ENCODE data around the gene UTS2B. TPM values are rescaled to one million over a fixed set of nuclear protein-coding genes. Genes with fewer than 3 reads are reported as not detected.

The UTS2B gene
- total RNA-seq, 1 experiment from 2014 or later: 0.16 TPM

DNA sequence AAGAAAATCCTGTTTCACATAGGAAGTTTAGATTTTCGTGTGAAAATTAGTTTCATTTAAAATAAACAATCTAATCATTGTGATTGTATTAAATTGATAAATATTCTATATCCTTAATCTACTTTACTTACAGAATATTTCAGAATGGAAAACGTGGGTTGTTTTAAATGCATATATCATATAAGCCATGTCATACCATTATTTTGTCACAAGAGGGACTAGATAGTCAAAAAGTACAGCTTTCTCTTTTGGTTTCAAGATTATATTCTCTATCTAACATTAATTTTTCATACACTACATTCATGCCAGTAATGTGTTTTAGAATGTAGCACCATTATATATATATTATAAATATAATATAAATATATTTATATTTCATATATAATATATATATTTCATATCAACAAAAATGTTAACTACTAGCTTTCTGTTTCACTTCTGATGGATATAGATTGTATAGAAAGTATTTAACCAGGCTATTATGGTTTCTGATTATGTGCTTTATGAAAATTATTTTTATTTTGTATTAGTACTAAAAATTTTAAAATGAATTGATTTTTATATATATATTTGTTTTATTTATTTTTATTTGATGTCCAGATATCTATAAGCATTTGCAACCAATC is 86.0 kb downstream of the UTS2B start:
- no peak for DNase-seq (ENCODE audit: low read depth)

- no peak for DNase-seq (ENCODE audit: low read depth)
Observed at GRCh38 chr3:191240486-191240885, 89.8 kb downstream of the UTS2B start.

DNA sequence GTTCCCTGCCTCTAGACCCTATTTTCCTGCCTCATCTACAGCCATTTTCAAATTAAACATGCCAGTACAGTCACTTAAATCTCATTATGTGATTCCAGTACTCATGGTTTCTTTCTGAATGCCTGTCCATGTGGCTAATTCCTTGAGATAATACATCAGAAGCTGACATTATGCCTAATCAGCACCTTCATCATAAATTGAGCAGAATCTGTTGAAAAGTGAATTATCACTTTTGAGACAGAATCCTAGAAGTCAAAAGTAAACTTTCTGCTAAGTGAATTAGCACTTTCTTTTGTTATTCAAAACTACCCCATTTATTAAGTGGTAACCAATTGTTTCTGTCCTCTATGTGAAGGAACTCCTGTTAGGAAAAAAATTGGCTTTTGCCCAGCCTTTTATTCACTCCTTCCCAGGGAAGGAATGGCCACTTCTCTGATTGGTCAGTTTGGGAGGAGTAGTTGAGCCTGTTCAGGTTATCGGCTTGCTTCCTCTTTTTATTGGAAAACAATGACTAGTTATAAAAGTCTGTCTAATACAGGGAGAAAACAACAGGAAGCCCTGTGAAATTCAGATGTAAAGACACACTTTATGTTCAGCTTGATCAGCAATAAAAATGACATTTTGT is 90.8 kb downstream of the UTS2B start:
- no peak for DNase-seq (ENCODE audit: low read depth)

GRCh38 chr3:191238321-191238817 is 92.0 kb downstream of the UTS2B start:
- peak; percentile 56 for DNase-seq (ENCODE audit: low read depth)

DNA sequence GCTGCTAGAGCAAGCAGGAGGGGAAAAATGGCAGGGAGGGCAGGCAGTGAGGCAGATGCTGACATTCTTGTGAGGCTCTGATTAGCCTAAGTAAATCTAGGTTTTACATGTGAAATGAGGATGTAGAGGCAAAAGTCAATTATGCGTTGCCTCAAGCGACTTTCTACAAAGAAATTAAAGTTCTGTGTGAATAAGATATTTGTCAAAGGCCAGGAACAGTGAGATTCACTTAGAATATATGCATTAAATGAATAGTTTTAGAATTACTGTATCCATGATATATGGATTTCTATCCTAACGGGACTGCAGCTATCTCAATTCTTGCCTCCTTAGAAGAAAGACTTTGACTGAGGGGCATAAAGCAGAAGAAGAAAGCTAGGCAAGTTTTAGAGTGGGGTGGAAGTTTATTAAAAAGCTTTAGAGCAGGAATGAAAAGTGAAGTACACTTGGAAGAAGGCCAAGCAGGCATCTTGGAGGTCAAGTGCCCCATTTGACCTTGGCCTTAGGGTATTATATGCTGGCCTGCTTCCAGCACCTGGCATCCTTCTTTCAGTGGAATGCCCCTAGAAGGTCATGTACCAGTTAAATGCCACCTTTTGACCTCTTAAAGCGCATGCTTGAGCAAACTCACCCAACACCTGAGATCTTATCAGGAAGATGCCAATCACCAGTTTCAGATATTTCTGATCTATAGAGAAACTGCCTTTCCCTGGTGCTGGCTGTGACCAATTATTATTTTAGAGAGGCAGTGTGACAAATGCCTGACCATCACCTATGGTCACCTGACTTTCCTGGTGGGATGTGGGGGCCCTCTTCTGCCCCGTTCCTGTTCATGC is 93.1 kb downstream of the UTS2B start:
- no peak for DNase-seq (ENCODE audit: low read depth)

GRCh38 chr3:191236646-191237045 is 93.7 kb downstream of the UTS2B start:
- no peak for DNase-seq (ENCODE audit: low read depth)

- DNase-seq (ENCODE audit: low read depth): peak; percentile 63
Observed at GRCh38 chr3:191235331-191236314, 94.7 kb downstream of the UTS2B start.

- no peak for DNase-seq (ENCODE audit: low read depth)
Observed at GRCh38 chr3:191234216-191234615, 96.1 kb downstream of the UTS2B start.

GRCh38 chr3:191227541-191227940 is 102.8 kb downstream of the UTS2B start:
- DNase-seq (ENCODE audit: low read depth): no peak

DNA sequence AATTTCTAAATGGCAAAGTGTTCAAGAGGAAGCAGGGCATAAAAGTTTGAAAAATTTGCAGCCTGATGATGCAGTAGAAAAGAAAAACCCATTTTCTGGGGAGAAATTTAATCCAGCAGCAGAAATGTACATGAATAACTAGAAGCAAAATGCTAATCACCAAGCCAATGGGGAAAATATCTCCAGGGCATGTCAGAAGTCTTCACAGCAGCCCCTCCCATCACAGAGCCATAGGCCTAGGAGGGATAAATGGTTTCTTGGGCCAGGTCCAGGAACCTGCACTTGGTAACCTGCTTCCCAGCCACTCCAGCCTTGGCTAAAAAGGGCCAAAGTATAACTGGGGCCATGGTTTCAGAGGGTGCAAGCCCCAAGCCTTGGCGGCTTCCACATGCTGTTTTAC is 108.7 kb downstream of the UTS2B start:
- DNase-seq (ENCODE audit: low read depth): no peak

GRCh38 chr3:191220908-191221307 is 109.4 kb downstream of the UTS2B start:
- DNase-seq (ENCODE audit: low read depth): peak; percentile 39

GRCh38 chr3:191217301-191217700 is 113.0 kb downstream of the UTS2B start:
- DNase-seq (ENCODE audit: low read depth): no peak

Other genes with a start within 250 kb of the UTS2B start
- not detected in 2 replicates for gene OSTN, start 131.3 kb downstream of the UTS2B start, total RNA-seq (2014; rRNA removed; shearing (Covaris generic))
- 119 and 131 TPM in 2 replicates for gene CCDC50, start 1.1 kb downstream of the UTS2B start, total RNA-seq (2014; rRNA removed; shearing (Covaris generic))
- not detected in 2 replicates for gene PYDC2, start 130.6 kb upstream of the UTS2B start, total RNA-seq (2014; rRNA removed; shearing (Covaris generic))